ENCODE results near the gene PRR11. TPM values are rescaled to one million over a fixed set of nuclear protein-coding genes. Genes with fewer than 3 reads are reported as not detected.

Gene PRR11
- total and polyA plus RNA-seq, 7 donors, result 0.28 to 2.3 (median 0.44) TPM

- Histone ChIP-seq H3K4me3 (no peak overlapping the region), H3K27me3 (ENCODE audit: insufficient read depth in 3 of 3, low read length in 2 of 3) (no peaks in the 10 kb centered on the region), H3K9me3 (no peaks in the 10 kb centered on the region), H3K4me1 (no peaks in the 10 kb centered on the region), H3K36me3 (ENCODE audit: insufficient read depth in 1 of 2, low read depth in 1 of 2) (no peaks in the 10 kb centered on the region), H3K27ac (no peak overlapping the region)
- DNase-seq (no peak), ATAC-seq (no peak)
- intact Hi-C loops (cut with DNase I), result no loop called here
- TF ChIP-seq, protein P1, sequence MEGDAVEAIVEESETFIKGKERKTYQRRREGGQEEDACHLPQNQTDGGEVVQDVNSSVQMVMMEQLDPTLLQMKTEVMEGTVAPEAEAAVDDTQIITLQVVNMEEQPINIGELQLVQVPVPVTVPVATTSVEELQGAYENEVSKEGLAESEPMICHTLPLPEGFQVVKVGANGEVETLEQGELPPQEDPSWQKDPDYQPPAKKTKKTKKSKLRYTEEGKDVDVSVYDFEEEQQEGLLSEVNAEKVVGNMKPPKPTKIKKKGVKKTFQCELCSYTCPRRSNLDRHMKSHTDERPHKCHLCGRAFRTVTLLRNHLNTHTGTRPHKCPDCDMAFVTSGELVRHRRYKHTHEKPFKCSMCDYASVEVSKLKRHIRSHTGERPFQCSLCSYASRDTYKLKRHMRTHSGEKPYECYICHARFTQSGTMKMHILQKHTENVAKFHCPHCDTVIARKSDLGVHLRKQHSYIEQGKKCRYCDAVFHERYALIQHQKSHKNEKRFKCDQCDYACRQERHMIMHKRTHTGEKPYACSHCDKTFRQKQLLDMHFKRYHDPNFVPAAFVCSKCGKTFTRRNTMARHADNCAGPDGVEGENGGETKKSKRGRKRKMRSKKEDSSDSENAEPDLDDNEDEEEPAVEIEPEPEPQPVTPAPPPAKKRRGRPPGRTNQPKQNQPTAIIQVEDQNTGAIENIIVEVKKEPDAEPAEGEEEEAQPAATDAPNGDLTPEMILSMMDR (IDR thresholded peaks at IDR 0.05), result no peak
- WGBS, 3 donors, result 96 to 100% (median 96%) methylated on average over 1 of the region's 1 CpG
Observed at GRCh38 chr17:59202320-59202719, 46.8 kb downstream of the PRR11 start.

DNA sequence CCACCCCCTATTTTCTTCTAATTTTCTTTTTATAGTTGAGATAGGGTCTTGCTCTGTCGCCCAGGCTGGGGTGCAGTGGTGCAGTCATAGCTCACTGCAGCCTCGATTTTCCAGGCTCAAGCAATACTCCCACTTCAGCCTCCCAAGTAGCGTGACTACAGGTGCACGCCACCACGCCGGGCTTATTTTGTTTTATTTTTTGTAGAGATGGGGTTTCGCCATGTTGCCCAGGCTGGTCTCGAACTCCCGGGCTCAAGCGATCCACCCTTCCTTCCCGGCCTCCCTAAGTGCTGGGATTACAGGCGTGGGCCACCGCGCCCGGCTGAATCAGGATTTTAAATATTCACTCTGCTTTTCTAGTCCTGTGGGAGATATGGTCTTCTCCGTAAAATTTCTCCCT, 63.8 kb downstream of the PRR11 start:
- TF ChIP-seq, protein P1 (IDR thresholded peaks at IDR 0.05), result no peak
- Histone ChIP-seq H3K27me3 (ENCODE audit: insufficient read depth in 3 of 3, low read length in 2 of 3) (no peaks in the 10 kb centered on the region), H3K27ac (no peak overlapping the region), H3K4me3 (no peak overlapping the region), H3K9me3 (no peaks in the 10 kb centered on the region), H3K4me1 (no peaks in the 10 kb centered on the region), H3K36me3 (ENCODE audit: insufficient read depth in 1 of 2, low read depth in 1 of 2) (peaks cover 0 to 16% of the 10 kb centered on the region in 2 donors)
- intact Hi-C loops (cut with DNase I), result no loop called here
- WGBS, 3 donors, result 93 to 94% (median 94%) methylated on average over 16 of the region's 16 CpGs
- DNase-seq (no peak), ATAC-seq (no peak)

GRCh38 chr17:59219992-59220327, 64.4 kb downstream of the PRR11 start:
- Histone ChIP-seq H3K36me3 (ENCODE audit: insufficient read depth in 1 of 2, low read depth in 1 of 2) (peaks cover 0 to 10% of the 10 kb centered on the region in 2 donors), H3K4me3 (peak overlapping the region; percentile 94), H3K27me3 (ENCODE audit: insufficient read depth in 3 of 3, low read length in 2 of 3) (no peaks in the 10 kb centered on the region), H3K27ac (peak overlapping the region; percentile 75), H3K9me3 (no peaks in the 10 kb centered on the region), H3K4me1 (no peaks in the 10 kb centered on the region)
- intact Hi-C loops (cut with DNase I), result no loop called here
- WGBS, 3 donors, result 29 to 31% (median 31%) methylated on average over 7 of the region's 7 CpGs
- TF ChIP-seq, protein P1 (IDR thresholded peaks at IDR 0.05), result no peak
- ATAC-seq (no peak), DNase-seq (no peak)

DNA sequence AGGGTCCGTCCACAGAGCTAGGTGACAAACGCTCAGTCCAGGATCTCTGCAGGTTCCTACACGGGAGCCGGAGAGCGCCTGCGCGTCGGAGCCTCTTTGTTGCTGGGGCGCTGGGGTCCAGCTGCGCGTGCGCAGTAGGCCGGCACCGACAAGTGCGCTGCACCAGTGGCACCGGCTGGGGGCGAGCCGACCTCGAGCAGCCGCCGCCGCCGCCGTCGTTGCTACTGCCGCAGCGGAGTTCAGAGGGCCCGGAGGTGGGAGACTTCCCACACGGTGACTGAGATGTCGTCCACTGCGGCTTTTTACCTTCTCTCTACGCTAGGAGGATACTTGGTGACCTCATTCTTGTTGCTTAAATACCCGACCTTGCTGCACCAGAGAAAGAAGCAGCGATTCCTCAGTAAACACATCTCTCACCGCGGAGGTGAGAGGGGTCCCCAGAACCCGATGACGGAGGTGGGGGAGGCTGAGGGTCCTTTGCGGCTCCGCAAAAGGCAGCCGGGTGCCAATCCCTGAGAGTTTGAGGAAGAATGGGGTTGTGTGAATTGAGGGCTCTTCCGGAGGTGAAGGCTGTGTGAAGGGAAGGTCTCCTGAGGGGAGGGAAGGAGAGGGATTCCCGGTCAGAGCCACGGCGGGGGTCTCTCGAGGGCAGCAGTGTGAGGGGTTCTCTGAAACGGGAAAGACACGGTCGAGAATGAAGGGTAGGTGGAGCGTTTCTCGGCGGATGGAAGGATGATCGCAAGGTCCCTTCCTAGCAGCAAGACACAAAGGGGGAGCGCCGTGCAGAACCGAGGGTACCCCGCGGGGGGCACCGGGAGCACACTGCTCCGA, 65.0 kb downstream of the PRR11 start, which contains the start of gene GDPD1:
Gene GDPD1, plus strand, starts transcription at position 184 of the 831 bp plus-strand sequence. Its CDS starts 99 bp downstream, at position 283.
- peak; percentile 99 to 100 (median 99) for ATAC-seq
- H3K27me3 ChIP-seq (ENCODE audit: insufficient read depth in 3 of 3, low read length in 2 of 3), result no peaks in the 10 kb centered on the region
- TF ChIP-seq, protein P1 (IDR thresholded peaks at IDR 0.05), result peak; percentile 67
- WGBS, 3 donors, result 0 to 1% (median 0%) methylated on average over 59 to 60 of the region's 60 CpGs
- H3K27ac ChIP-seq, result peak within 1 kb of the TSS; percentile 75
- H3K4me3 ChIP-seq, result peak within 1 kb of the TSS; percentile 94
- no peaks in the 10 kb centered on the region for H3K9me3 ChIP-seq
- H3K4me1 ChIP-seq, result no peaks in the 10 kb centered on the region
- peaks cover 0 to 4% of the 10 kb centered on the region in 2 donors for H3K36me3 ChIP-seq (ENCODE audit: insufficient read depth in 1 of 2, low read depth in 1 of 2)
- intact Hi-C loops (cut with DNase I), result no loop called here
- peak; percentile 96 to 98 for DNase-seq
